ENCODE measurements around the gene SLC66A2.
"Not testable (repeated sequence)": the region's sequence is repeated elsewhere in the genome, so short reads cannot be mapped to it uniquely, and the experiment has no call there.

SLC66A2 gene

DNA sequence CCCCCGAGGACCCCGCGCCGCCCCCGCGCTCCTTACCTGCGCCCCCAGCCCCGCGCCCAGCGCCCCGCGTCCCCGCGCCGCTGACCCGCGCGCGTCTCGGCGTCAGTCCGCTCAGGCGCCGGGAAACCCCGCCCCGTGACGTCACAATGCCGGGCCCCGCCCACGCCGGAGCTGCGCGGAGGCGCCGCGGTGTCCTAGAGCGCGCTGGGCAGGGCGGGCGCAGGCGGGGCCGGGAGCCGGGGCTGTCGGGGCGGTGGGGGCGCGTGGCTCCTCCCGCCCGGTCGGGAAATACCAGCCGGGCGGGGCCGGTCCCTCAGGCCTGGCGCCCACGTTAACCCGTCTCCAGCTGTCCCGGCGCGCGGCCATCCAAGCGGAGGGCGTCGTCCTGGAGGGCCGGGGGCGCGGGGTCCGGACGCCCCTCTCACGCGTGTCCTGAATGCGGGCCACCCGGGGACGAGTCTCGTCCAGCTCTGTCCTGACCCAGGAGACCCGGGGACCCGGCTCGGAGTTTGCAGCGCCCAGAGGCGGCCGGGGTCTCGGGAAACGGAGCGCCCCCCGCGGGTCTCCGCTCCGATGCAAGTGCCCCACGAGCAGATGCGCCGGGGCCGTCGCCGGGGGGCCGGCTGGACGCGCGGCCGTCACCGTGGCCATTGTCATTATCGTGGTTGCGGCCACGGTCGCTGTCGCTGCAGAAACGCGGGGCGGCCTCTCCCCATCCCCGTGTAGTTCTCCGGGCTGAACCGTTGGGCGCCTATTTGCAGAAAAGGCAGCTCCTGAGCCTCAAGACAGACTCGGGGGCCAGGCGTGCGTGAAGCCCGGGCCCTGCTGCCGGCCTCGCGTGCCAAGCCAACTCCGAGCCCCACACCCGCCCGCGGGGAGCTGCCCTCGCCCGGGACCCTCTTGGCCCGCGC, at the start of gene SLC66A2:
Gene SLC66A2, minus strand, starts transcription at position 109 of the 911 bp plus-strand sequence. CDS start 727 bp downstream, outside the sequence.
- no peak for DNase-seq (ENCODE audit: low read depth)

DNA sequence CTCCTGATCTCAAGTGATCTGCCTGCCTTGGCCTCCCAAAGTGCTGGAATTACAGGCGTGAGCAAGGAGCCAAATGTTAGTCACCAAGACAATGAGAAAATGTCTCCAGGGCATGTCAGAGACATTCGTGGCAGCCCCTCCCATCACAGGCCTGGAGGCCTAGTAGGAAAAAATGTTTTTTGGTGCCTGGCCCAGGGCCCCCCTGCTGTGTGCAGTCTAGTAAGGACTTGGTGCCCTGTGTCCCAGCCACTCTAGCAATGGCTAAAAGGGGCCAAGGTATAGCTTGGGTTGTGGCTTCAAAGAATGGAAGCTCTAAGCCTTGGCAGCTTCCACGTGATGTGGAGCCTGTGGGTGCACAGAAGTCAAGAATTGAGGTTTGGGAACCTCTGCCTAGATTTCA, 49.4 kb upstream of the SLC66A2 start:
- no peak for DNase-seq (ENCODE audit: low read depth)

DNA sequence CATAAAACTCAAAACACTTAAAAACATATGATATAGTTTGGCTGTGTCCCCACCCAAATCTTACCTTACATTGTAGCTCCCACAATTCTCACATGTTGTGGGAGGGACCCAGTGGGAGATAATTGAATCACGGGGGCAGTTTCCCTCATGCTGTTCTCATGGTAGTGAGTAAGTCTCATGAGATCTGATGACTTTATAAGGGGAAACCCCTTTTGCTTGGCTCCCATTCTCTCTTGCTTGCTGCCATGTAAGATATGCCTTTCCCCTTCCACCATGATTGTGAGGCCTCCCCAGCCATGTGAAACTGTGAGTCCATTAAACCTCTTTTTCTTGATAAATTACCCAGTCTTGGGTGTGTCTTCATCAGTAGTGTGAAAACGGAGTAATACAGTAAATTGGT, 48.2 kb upstream of the SLC66A2 start:
- DNase-seq (ENCODE audit: low read depth) = not testable (repeated sequence)

DNA sequence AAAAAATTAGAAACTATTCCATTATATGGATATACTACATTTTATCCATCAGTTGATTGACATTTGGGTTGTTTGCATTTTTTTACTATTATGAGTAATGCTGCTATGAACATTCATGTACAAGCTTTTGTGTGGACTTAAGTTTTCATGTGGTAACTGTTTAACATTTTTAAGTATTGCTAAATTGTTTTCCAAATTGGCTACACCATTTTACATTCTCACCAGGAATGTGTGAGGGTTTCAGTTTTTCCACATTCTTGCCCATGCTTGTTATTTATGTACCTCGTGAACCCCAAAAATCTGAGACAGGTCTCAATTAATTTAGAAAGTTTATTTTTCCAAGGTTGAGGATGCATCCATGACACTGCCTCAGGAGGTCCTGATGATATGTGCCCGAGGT, 40.0 kb upstream of the SLC66A2 start:
- peak; percentile 34 for DNase-seq (ENCODE audit: low read depth)

DNA sequence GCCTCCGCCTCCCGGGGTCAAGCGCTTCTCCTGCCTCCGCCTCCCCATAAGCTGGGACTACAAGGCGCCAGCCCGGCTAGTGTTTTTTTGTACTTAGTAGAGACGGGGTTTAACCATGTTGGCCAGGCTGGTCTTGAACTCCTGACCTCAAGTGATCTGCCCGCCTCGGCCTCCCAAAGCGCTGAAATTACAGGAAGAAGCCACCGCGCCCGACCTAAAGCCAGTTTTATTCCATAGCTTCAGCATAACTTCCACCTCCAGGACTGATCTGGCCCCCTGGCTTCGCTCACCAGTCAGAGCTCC, 37.7 kb upstream of the SLC66A2 start:
- no peak for DNase-seq (ENCODE audit: low read depth)

DNA sequence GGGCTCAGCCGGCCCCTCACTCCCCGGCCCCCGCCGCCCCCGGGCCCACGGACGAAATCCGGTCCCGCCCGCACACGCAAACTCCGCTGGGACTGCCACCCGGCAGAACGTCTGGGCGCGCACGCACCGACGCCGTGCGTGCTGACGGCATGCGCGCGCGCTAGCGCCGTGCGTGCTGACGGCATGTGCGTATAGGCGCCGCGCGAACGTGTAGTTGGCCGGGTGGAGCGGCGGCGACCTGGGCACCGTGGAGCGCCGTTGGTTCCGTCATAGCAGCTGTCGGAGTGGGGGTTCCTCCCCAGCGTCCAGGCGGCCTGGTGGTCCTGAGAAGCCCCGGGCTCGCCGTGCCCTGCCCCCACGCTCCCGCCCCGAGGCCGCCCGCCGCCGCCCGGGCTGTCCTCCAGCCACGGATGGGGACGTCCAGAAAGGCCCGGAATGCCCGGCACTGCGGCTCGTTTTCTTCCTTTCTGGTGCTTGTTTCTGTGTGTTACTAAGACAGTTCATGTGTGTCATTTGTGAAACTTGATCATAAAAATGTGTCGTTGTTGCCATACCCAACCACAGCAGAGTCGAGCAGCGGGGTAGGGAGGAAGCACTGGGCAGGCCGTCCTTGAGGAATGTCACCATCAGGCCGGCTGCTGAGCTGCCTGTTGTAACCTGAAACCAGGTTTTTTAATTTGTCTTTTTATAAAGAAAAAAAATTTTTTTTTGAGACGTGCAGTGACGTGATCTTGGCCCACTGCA, 37.2 kb upstream of the SLC66A2 start, which contains the start of gene TXNL4A:
Gene TXNL4A, minus strand, starts transcription at position 113 of the 744 bp plus-strand sequence. CDS start 171 bp downstream, outside the sequence.
- no peak for DNase-seq (ENCODE audit: low read depth)

DNA sequence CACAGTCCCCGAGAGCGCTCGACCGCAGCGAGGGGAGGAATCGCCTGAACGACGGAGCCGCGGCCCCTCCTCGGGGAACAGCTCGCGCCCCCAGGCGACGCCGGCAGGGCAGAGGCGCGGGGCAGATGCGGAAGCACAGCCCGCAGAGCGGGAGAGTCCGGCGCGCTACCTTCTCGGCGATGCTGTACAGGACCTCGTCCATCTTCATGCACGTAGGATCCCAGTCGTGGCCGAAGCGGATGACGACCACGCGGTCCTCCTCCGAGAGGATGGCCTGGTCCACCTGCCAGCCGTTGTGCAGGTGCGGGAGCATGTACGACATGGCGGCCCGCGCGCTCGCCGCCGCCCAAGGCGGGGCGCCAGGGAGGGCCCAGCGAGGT, 36.6 kb upstream of the SLC66A2 start:
- no peak for DNase-seq (ENCODE audit: low read depth)

DNA sequence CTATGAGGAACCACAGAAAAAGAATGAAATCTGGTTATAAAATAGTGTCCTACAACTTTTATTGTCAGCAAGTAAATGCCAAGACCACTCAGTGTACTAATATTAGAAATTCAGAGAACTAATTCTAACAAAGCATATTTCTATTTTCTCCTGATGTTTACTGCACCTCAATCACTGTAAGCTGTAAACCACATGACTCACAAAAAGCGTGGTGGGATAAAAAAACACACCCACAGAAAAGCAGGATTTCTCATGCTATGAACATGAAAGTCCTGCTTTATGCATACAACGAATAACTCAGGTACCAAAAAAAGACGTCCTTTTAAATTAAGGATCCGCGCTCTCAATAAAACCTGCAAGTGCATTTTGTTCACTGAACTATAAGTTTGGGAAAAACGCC, 36.1 kb upstream of the SLC66A2 start:
- no peak for DNase-seq (ENCODE audit: low read depth)

DNA sequence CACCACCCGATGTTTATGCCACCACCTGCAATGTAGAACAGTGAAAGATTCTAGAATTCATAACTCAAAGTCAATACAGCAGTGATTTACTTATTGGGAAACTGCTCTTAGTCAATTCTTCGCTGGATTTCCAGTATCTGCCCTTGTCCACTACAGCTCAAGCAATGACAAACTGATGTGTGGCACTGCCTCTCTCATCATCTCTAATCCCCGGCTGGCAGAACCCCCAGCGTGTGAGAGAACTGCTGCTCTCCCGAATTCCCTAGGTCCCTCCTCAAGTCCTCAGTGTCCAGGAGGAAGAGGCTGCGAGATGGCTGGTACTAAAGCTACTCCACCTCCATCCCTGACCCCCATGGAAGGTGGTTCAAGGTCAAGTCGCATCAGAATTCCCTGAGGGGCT, 35.3 kb upstream of the SLC66A2 start:
- no peak for DNase-seq (ENCODE audit: low read depth)

DNA sequence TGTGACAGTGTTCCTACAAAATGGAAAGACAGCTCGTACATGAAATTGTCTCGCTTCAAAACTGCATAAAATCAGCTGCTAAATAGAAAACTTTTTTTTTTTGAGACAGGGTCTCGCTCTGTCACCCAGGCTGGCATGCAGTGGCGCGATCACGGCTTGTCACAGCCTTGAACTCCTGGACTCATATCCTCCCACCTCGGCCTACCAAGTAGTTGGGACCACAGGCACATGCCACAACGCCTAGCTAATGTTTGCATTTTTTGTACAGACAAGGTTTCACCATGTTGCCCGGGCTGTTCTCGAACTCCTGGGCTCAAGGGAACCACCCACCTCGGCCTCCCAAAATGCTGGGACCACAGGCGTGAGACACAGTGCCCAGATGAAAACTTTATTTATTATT, 33.7 kb upstream of the SLC66A2 start:
- DNase-seq (ENCODE audit: low read depth) = no peak

DNA sequence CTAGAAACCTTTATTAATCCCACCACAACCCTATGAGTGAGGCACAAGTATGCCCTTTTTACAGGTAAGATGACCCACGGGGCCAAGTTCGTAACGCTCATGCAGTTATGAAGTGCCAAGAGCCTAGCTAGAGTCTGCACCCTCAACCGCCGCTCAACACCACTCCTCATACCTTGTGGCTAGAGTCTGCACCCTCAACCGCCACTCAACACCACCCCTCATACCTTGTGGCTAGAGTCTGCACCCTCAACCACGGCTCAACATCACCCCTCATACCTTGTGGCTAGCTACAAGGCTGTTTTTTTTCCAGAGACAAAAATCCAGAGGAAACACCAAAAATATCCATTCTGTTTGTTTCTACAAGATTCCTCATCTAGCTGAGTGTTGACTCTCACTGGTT, 32.3 kb upstream of the SLC66A2 start:
- DNase-seq (ENCODE audit: low read depth) = no peak

DNA sequence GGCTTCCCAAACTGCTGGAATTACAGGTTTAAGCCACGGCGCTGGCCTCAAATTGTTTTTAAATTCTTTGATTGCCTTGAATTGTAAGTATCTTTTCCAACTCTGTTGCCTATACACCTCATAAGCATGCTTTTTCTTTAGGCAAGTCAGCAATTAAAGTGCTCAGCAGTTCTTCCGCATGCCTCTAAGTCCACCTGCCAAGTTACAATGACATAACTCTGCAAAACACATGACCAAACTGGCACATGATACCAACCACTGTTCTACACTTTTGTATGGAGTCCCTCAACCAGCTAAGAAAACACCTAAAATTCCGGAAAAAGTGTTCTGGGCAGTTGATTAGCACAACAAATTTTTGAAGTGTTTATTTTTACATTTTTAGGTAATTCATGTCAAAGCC, 31.8 kb upstream of the SLC66A2 start:
- DNase-seq (ENCODE audit: low read depth) = no peak

DNA sequence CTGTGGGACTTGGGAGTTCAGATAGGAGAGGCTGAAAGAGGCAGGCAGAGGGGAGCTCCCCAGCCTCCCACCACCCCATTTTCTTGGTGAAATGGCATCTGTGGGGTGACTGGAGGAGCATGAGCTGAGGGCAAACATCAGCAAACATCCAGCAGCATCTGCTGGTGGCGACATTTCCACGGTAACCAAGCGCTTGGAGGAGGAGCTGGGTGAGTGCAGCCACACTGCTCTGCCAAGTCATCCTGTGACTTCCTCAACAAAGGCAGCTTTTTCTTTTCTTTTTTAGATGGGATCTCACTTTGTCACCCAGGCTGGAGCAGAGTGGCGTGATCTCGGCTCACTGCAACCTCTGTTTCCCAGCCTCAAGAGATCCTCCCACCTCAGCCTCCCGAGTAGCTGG, 31.3 kb upstream of the SLC66A2 start:
- no peak for DNase-seq (ENCODE audit: low read depth)

DNA sequence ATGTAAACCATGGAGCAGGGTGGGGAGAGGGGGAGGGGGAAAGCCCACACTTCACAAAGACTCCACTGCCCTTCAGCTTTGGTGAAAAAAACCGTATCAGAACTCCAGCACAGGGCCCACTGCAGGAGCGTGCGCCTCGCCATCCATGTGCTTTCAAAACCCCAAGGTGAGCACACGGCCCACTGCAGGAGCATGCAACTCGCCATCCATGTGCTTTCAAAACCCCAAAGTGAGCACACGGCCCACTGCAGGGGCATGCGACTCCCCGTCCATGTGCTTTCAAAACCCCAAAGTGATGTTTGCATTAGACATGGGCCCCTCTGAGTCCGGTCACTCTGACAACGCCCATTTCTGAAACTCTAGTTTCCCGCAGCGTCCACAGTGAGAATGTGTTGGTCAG, 29.1 kb upstream of the SLC66A2 start:
- DNase-seq (ENCODE audit: low read depth) = no peak

DNA sequence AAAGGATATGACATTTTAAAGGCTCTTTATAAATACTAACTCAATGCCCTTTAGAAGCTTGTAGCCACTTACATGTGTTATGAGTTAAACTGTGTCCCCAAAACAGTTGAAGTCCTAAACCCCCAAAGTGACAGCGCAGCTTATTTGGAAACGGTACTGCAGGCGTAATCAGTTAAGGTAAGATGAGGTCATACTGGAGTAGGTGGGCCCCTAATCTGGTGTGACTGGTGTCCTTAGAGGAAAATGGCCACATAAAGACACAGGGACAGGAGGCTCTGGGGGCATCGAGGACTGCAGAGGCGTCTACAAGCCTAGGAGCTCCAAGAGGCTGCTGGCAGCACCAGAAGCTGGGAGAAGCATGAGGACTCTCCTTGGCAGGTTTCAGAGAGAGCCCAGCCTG, 28.4 kb upstream of the SLC66A2 start:
- no peak for DNase-seq (ENCODE audit: low read depth)

DNA sequence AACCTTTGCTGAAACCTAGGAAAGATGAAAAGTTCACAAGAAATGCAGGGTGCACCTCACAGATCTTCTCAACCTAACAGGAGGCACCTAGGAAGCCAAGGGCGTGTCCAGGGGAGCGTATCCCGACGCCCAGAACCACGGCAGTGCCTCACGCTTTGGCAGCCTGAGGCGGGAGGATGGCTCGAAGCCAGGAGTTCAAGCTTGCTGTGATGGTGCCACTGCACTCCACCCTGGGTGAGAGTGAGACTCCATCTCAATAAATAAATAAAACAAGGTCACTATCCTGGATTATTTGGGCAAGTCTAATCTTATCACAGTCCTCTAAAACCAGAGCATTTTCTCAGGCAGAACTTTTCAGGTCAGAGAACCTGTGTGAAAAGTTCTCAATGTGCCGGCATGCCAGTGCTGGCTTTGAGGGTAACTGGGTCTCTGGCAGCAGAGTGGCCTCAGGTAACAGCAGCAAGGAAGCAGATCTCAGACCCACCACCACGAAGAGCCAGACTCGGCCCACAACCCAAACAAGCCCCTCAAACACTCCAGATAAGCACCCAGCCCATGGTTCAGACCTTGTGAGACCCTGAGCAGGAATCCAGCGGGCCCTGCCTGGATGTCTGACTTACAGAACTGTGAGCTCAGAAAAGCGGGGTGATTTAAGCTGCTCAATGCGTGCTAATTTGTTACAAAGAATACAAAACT, 24.7 kb upstream of the SLC66A2 start:
- no peak for DNase-seq (ENCODE audit: low read depth)

DNA sequence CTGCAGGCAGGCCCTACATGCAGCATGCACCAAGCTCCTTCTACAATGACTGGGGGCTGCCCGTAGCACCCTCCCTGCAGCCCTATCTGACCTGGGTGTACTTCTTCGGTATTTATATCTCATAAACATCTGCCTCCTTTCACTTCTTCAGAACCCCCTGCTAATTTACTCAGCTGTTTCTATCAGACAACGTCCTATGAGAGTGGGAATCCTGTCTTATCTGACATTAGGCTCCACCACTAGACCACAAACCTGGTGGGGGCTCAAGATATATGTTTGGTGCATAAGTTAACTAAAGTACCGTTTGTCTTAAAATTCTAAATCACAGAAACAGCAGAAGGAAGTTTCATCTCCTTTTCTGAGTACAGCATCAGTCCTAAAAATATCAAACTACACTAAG, 23.6 kb upstream of the SLC66A2 start:
- DNase-seq (ENCODE audit: low read depth) = no peak

DNA sequence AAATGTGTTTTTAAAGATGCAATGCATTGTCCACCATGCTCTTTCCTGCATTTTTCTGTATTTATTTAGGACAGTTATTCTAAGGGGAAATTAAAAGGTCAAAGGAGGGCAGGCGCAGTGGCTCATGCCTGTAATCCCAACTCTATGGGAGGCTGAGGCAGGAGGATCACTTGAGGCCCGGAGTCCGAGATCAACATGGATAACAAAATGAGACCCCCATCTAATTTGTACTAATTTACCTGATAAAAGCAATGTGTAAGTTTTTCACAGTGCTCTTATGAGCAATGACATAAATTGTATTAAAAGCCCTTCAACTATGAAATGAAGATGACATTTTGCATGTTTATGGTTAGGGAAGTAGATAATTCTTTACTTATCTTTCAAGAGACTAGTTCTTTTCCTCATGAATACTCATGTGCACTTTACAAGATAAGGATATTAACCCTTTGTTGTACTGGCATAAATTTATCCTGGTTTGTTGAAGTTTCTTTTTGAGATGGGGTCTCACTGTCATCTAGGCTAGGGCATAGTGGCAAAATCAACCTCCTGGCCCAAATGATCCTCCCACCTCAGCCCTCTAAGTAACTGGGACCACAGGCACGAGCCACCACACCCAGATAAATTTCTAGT, 22.7 kb upstream of the SLC66A2 start:
- no peak for DNase-seq (ENCODE audit: low read depth)

DNA sequence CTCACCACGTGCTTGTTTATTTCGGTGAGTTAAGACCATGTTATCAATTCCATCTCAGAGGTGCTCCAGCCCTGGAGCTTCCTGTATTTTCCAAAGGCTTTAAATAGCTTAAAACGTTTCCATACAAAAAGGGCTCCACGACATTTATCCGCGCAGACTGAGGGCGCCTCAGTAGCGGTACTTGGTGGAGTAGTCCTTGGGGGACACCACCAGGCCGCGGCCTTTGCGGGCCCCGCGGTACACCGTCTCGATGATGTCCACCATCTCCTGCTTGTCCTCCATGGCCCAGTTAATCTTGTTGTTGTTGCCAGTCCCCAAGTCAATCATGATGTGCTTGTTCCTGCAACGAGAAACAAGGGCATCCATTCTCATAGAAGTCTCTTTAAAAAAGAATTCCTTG, 22.1 kb upstream of the SLC66A2 start:
- no peak for DNase-seq (ENCODE audit: low read depth)

DNA sequence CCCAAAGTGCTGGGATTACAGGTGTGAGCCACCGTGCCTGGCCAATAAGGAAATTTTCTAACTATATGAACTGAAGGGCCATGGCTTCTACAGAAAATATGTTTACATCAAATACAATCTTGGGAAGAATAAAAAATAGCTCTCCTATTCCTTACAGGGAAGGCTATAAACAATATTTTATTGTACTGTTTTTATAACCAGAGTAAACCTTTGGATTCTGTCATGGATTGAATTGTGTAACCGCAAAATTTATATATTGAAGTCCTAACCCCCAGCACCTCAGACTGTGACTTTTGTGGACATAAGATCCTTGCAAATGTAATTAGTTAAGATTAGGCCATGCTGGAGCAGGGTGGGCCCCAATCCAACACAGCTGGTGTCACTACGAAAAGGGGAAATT, 21.3 kb upstream of the SLC66A2 start:
- DNase-seq (ENCODE audit: low read depth) = no peak

DNA sequence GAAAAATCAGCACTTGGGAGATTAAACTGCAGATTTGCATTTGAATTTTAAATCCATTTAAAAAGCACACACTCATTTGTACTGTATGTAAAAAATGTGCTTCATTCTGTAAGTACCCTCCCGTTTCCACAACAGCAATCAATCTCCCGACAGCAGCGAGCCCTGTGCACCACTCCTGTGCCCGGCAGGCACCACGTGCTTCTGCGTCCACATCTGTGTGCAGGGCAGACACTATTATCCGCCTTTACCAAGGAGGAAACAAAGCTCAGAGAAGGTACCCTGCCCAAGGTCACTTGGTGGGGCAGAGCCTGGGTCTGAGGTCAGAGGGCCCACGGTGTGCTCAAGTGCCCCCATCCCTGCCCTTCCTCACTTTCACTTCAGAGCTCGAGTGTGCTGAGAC, 20.5 kb upstream of the SLC66A2 start:
- DNase-seq (ENCODE audit: low read depth) = no peak

DNA sequence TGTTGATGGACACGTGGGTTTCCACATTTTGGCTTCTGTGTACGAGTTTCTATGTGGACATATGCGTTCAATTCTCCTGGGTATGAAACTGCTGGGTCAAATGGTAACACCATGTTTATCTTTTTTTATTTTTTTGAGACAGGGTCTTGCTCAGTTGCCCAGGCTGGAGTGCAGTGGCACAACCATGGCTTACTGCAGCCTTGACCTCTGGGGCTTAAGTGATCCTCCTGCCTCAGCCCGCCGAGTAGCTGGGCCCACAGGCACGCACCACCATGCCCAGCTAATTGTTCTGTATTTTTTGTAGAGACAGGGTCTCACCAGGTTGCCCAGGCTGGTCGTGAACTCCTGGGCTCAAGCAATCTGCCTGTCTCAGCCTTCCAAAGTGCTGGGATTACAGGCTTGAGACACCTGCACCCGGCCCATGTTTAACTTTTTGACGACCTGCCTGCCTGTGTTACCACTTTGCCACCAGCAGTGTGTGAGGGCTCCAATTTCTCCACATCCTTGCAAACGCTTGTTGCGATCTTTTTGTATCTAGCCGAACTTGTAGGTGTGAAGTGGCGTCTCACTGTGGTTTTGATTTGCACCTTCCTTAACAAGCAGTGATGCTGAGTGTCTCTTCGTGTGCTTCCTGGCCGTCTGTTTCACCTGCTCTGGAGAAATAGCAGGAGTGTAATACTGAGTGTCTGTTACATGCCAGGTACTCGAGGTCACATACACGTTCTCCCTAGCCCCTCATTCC, 19.9 kb upstream of the SLC66A2 start:
- DNase-seq (ENCODE audit: low read depth) = no peak
